Measurements from ENCODE around the gene HSD17B2.
"Not testable (repeated sequence)": the region's sequence is repeated elsewhere in the genome, so short reads cannot be mapped to it uniquely, and the experiment has no call there.

Gene HSD17B2

GRCh38 chr16:82071421-82071820 is 36.4 kb downstream of the HSD17B2 start:
- in situ Hi-C loops (cut with HindIII; ENCODE audit: low sequenced_read_pairs) = no loop called here

DNA sequence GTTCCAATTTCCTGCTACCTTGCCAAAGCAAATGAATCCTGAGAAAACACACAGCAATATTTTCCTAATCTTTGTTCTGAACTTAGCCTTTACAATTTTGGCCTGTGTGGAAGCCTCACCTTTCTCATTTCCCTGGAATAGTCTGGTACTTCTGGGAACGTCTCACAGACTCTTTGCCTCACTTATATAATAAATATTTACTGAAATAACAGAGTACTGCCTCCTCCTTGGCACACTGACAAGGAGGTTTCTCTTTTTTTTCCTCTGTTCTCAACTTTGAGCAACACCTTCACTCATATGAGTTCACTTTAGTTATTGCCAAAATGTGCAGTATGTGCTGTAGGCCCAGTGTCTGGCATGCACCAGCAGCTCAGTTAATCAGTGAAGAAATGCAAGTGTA is 37.3 kb downstream of the HSD17B2 start:
- in situ Hi-C loops (cut with HindIII; ENCODE audit: low sequenced_read_pairs) = no loop called here

DNA sequence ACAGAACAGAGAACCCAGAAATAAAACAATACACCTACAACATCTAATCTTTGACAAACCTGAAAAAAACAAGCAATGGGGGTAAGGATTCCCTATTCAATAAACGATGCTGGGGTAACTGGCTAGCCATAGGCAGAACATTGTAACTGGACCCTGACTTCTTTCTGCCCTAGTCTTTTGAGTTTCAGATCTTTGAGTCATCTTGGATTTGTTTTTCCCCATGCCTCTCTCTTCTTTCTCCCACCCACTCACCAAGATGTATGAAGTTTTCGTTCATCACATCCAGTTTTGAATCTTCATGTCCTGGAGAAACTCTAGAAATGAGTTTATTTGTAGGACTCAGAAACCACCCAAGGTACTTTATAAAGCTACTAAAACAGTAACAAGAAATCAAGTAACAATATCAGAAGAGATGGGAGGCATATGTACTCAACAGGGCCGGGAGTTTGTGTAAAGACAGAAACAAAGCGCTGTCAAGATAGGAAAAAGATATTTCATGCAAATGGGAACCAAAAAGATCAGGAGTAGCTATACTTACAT is 39.0 kb downstream of the HSD17B2 start:
- in situ Hi-C loops (cut with HindIII; ENCODE audit: low sequenced_read_pairs) = no loop called here

DNA sequence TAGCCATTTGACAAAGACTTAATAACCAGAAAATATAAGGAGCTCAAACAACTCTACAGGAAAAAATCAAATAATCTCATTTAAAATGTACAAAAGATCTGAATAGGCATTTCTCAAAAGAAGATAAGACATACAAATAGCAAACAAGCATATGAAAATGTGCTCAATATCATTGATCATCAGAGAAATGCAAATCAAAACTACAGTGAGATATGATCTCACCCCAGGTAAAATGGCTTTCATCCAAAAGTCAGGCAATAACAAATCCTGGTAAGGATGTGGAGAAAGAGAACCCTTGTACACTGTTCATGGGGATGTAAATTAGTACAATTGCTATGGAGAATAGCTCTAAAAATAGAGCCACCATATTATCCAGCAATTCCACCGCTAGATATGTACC is 43.1 kb downstream of the HSD17B2 start:
- in situ Hi-C loops (cut with HindIII; ENCODE audit: low sequenced_read_pairs) = no loop called here

DNA sequence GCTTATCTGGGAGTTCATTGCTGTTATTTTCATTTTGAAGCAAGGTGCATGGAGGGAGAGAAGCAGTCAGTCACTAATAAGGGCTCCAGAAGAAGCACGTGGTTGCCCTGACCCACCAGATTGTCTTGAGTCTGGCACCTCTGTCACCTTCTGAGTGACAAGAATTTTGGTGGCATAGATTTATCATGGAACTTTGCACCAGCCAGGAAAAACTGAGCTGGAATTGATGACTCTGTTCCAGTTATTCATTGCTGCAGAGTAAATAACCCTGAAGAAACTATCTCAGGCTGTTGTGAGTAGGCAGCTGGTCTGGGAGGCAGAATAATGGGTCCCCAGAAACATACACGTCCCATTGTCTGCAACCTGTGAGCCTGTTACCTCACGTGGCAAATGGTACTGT is 44.8 kb downstream of the HSD17B2 start:
- in situ Hi-C loops (cut with HindIII; ENCODE audit: low sequenced_read_pairs) = no loop called here

DNA sequence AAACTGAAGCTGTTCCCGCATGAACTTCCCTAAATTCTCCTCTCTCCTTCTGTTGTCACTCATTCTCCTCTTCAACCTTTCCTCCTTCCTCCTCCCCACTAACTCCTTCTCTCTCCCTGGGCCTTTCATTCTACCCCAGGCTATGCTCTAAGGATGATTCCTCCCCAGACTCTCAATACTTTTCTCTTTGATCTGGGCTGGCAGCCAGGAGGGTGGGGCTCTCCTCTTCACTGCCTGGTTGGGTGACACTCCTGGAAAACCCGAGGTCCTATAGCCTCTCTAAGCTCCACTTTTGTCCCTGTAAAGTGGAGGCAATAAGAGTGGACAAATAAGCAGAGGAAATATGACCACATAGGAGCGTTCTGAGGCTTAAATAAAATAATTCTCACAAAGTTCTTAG is 46.2 kb downstream of the HSD17B2 start:
- in situ Hi-C loops (cut with HindIII; ENCODE audit: low sequenced_read_pairs) = no loop called here

GRCh38 chr16:82082097-82082496 is 47.0 kb downstream of the HSD17B2 start:
- in situ Hi-C loops (cut with HindIII; ENCODE audit: low sequenced_read_pairs) = no loop called here

- in situ Hi-C loops (cut with HindIII; ENCODE audit: low sequenced_read_pairs) = no loop called here
Measured at GRCh38 chr16:82082543-82083244, 47.6 kb downstream of the HSD17B2 start.

DNA sequence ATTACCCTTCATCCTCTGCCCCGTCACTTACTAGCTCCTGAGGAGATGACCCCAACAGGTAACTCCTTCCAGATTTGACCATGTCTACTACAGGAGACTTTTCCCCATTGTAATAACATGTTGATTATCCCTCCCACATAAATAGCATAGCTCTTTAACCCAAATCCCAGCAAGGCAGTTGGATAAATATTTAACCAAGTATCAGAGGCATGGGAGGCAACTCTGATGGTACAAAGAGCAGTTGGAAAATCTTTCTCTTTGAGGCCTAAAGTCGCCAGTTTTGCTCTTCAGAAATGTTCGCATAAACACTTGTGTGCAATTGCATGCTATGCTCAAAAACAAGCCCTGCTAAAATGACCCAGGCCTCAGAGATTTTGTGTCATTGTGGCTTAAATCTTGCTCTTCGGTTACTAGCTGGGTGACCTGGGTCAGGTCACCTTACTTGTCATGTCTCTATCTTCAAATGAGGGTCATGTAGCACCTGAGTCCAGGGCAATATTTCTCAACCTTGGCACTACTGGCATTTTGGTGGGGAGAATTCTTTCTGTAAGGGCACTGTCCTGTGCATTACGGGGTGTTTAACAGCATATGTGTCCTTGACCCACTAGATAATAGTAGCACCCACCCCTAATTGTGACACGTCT is 48.8 kb downstream of the HSD17B2 start:
- in situ Hi-C loops (cut with HindIII; ENCODE audit: low sequenced_read_pairs) = no loop called here

- in situ Hi-C loops (cut with HindIII; ENCODE audit: low sequenced_read_pairs) = no loop called here
Measured at GRCh38 chr16:82085011-82085779, 50.1 kb downstream of the HSD17B2 start.

- in situ Hi-C loops (cut with HindIII; ENCODE audit: low sequenced_read_pairs) = no loop called here
Measured at GRCh38 chr16:82088483-82088882, 53.4 kb downstream of the HSD17B2 start.

DNA sequence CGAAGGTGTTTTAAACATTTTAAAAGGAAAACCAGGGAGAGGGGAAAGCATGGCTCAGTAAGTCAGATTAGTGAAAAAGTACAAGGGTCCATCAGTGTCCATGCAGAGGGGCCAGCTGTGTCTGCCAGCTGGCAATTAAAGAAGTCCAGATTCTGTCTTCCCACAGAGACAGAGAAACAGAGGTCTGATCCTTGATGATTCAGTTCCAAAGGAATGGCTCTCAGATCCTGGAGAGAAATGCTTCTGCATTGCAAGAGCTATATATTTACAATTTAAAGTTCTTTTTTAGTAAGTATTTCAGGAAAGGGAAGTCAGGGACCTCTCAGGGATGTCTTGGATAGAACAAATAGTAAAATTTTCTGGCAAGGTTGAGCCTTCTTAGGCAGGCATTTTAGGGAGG is 56.2 kb downstream of the HSD17B2 start:
- in situ Hi-C loops (cut with HindIII; ENCODE audit: low sequenced_read_pairs) = no loop called here

DNA sequence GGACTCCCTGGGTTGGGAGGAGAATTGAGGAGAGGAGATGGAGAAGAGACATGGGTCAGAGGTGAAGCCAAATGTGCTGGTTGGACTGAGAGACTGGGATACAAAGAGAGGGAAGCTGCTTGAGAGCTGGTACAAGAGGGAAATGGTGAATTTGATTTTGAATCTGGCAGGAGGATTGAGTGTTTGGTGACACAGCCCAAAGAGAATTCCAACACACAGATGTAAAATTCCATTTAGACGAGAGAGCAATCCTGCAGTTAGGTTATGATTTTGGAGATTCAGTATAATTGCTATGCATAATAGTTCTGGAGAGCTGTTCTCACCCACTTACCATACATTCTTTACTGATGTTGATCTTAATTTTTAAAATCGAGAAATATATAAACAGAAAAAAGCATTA is 57.7 kb downstream of the HSD17B2 start:
- in situ Hi-C loops (cut with HindIII; ENCODE audit: low sequenced_read_pairs) = no loop called here

- in situ Hi-C loops (cut with HindIII; ENCODE audit: low sequenced_read_pairs) = no loop called here
Measured at GRCh38 chr16:82093666-82094300, 58.7 kb downstream of the HSD17B2 start.

DNA sequence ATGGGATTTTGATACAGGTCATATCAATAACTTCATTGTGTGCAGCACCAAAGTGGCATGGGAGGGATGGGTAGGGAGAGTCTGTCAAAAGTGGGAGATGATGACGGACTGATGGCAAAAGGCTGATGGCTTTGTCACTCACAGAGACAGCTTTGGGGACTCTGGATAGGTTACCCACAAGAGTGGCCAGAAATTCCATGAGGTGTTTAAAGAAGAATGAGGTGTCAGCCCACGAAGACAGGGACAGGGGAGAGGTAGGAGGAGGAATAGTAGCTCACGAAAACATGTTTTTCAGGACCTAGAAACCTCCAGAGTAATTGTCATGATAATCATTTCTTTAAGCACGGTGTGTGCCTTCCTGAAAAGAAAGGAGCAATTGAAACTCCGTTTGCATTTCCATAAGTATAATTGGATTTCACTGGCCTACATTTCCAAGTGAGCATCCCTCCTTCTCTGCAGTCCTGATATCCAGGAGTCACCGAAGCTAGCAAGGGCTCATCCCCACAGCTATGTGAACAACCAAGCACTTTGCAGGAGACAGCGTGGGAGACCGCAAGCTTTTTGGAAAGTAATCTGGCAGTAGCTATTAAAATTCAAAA is 60.0 kb downstream of the HSD17B2 start:
- in situ Hi-C loops (cut with HindIII; ENCODE audit: low sequenced_read_pairs) = no loop called here

- in situ Hi-C loops (cut with HindIII; ENCODE audit: low sequenced_read_pairs) = no loop called here
Measured at GRCh38 chr16:82096641-82097040, 61.6 kb downstream of the HSD17B2 start.

DNA sequence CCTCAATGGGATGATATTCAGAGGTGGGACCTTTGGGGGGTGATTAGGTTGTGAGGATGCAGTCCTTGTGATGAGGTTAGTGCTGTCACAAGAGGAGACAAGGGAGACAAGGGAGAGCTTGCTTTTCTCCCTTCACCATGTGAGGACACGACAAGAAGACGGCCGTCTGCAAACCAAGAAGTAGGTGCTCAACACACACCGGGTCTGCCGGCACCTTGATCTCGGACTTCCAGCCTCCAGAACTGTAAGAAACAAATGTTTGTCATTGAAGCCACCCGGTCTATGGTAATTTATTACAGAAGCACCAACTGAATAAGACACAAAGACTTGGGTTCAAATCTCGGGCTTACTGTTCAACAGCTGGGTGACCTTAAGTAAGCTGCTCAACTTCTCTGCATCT is 70.1 kb downstream of the HSD17B2 start:
- in situ Hi-C loops (cut with HindIII; ENCODE audit: low sequenced_read_pairs) = no loop called here

DNA sequence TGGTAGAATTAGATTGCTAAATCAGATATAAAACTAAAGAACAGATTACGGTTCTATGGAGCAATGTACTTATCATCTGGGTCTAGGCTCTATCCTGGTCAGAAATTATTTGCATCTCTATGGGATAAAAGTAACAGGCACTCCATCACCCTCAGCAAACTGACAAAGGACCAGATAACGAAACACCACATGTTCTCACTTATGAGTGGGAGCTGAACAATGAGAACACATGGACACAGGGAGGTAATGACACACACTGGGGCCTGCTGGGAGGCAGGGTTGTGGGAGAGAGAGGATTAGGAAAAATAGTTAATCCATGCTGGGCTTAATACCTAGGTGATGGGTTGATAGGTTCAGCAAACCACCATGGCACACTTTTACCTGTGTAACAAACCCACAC is 73.0 kb downstream of the HSD17B2 start:
- in situ Hi-C loops (cut with HindIII; ENCODE audit: low sequenced_read_pairs) = no loop called here

- in situ Hi-C loops (cut with HindIII; ENCODE audit: low sequenced_read_pairs) = no loop called here
Measured at GRCh38 chr16:82108774-82109173, 73.7 kb downstream of the HSD17B2 start.

- in situ Hi-C loops (cut with HindIII; ENCODE audit: low sequenced_read_pairs) = not testable (repeated sequence)
Measured at GRCh38 chr16:82109266-82109665, 74.2 kb downstream of the HSD17B2 start.

- in situ Hi-C loops (cut with HindIII; ENCODE audit: low sequenced_read_pairs) = no loop called here
Measured at GRCh38 chr16:82111944-82112343, 76.9 kb downstream of the HSD17B2 start.
